SKM-1 treated with dmso at 0.1 percent for 144 hours (cell line): ENCODE measurements around the gene CEMIP.
A peak's percentile ranks its signal among the peaks of the same experiment; 100 is the strongest.

ENCODE experiments used
- DNase-seq: peaks from one replicate; lab custom pipeline; 2025; ENCODE audit not compliant: unreplicated experiment; lab: John Stamatoyannopoulos, UW

CEMIP gene

DNA sequence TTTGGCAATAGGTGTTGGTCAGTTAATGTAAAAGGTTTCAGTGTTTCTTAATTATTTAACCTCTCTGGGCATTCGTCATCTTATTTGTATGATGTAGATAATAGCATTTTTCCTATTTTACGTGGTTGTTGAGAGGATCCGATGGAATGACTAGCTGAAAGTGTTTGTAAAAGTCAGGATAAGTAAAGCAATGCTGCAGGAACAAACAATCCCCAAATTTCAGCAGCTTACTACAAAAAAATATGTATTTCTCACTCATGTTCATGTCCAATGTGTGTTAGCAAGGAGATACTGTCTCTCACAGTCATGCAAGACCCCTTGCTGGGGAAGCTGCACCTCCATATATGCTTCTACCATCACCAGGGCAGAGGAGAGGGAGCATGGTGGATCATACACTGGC lies 38.7 kb downstream of the CEMIP start:
- DNase-seq: no peak

DNA sequence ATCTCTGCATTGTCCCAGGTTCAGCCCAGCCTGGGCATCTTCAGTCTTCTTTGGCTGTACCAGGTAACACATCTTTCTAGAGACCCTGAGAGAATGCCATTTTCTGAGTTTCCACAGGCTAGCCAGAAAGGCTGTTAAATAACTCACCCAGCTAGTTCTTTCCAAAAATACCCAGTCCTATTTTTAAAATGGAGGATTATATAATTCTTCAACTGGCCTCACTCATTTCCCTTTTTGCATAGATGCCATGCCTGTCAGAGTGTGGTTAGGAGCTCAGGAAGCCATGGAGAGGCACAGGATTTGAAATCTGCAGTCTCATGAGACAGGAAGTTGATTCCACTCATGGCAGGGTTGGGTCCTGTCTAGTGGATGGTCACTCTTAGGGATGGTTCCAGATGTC lies 39.8 kb downstream of the CEMIP start:
- peak; percentile 3 for DNase-seq

DNA sequence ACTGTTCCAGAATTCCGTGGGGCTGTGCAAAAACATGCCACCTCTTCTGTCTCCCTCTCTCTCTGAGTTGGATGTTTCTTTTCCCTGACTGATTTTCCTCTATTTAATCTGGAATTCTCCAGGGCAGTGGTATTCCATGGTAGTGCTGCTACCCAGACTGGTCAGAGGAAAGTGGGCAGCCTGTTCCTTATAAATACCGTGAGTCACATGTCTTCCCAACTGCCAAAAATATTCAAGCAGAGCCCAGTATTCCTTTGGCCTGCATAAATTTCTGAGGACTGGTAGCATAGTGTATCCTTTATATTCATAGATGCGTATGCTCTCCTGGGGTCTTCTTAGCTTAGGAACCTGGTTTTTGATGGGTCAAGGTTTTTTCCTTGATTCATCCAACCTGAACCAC lies 40.9 kb downstream of the CEMIP start:
- no peak for DNase-seq

DNA sequence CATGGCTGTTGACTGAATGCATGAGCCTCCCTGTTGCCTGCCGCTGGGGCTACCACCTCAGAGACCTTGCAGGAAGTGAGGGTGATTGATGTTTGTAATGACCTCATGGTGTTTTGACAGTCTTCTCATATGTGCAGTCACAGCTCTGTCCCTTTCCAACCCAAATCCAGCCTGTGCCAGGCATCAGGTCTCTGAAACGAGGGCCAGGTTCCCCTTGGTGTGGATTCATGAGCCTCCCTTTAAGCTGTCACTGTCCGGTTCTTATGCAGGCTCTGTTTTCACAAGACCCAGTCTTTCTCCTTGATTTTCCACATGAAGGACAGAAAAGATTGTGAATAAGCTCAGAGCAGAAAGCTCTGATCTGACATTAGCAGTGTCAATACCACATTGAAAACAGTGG lies 43.1 kb downstream of the CEMIP start:
- DNase-seq: no peak

DNA sequence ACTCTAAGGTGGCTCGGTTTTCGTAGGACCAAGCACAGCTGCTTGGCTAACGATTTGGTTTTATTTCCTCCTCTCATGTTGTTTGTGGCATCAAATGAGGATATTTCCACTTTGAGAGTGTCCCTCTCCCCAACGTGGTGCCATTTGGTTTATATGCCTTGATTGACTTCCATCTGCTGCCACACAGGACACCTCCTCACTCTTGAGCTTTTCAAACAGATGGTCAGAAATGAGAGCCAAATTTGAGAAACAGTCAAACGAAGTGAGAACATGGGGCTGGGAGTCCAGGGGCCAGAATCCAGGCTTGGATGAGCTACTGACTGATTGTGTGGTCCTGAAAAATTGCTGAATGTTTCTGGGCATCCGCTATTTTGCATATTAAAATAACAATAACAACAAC lies 43.5 kb downstream of the CEMIP start:
- DNase-seq: no peak

DNA sequence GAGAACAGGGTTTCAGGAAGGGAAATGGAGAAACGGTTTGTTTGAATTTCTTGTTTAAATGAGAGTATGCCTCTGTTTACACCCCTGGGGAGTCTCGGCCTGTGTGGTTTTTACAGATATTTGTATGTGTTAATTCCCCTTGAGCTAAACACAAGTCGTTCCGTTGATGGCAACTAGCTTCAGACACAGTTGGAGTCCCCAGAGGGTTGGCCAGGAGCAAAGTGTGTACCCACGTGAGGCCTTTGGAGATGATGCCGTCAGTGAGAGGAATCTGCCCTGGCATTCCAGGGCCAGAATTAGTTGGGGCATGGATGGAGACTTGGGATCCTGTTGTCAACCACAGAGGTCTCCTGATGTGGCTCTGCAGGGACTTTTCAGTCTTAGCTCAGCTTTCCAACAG lies 44.0 kb downstream of the CEMIP start:
- no peak for DNase-seq

DNA sequence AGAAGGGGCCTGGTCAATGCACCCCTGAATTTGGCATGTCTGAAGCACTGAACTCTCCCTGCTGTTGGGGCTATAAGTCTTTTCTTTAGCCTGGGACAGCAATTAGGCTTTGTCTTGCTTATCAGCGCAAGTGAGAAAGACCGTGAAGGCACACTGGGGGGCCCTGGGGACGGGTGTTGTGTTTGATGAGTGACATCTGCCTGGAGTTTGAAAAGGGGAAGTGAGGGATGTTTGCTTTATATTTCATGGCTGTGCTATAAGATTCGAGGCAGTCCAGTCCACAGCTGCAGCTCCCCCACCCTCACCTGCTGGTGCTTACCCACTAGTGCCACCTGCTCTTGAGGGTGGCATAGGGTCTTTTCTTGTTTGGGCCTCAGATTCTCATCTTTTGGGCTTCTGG lies 44.8 kb downstream of the CEMIP start:
- DNase-seq: no peak

DNA sequence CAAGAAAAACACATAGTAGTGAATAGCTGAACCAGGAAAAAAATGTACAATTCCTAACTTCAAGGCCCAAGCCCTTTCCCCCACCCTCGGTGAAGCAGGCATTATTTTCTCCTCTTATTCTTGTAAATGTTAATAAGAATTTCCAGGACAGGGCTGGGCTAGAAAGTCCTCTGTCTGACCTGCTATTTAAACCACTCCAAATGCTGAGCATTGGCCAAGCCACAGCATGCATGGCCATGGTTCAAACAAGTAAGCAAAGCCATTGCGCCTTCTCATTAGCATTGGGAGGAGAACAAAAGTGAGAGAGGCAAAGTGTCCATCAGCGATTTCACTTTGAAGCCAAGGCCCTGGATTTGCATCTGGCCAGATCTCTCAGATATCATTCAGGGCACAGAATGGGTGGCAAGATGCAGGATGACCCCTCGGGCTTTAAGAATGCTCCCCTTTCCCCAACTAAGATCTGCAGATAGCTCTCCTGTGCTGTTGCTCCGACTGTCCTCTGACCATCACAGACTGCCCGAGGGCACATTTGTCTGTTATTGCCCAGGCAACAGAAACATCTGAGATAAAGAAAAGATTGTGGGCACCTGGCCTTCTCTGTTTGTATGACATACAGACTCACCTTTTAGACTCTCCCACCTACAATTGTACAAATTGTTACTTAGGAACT lies 46.3 kb downstream of the CEMIP start:
- DNase-seq: no peak

DNA sequence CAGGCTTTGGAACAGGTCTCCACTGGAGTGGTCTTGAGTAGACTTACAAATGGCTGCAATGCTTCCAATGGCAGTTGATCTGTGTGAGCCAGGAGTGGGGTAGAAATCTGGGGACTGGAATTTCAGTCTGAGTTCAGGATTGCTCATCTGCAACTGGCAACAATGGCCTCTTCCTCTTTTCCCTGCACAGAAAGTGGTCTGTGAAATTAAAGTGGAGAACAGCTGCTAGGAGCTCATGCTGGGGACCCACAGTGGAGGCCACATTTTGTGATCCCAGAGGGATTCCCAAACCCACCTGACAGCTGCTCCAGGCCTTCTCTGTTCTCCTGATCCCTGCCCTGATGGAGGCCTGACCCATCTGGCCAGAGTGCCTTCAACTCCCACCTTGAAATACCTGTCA lies 49.6 kb downstream of the CEMIP start:
- DNase-seq: no peak

DNA sequence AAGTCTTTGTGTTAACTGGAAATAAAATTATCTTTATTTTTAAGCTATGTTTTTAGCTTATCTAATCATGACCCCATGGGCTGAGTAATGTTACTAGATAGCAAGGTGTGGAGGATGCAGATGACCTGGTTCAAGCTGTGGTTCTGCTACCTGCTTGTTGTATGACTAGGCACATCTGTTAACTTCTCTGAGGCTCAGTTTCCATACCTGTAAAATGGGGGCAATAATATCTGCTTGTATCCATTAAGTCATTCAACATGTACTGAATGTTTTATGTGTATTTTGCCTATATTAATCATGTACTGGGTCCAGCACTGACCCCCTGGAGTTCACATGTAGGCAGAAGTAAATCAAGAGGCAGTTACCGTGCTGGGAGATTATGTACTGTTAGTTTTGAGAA lies 51.5 kb downstream of the CEMIP start:
- DNase-seq: no peak

DNA sequence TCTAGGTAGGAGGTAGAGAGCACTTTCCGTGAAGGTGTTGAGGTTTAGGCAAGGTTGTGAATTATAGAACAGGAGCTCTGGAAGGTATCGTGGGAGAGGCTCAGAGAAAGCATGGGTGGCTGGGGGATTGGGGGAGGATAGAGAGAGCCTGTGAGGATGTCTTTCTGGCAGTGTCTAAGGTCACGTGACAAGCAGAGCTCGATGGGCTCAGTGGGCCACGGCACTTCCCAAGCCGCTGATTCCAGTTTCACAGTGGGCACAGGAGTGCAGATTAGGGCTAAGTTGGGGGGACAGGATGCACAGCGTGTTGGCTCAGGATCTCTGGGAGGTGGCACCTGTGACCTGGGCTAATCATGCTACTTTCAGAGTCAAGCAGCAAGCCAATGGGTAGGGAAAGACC lies 52.0 kb downstream of the CEMIP start:
- DNase-seq: no peak

DNA sequence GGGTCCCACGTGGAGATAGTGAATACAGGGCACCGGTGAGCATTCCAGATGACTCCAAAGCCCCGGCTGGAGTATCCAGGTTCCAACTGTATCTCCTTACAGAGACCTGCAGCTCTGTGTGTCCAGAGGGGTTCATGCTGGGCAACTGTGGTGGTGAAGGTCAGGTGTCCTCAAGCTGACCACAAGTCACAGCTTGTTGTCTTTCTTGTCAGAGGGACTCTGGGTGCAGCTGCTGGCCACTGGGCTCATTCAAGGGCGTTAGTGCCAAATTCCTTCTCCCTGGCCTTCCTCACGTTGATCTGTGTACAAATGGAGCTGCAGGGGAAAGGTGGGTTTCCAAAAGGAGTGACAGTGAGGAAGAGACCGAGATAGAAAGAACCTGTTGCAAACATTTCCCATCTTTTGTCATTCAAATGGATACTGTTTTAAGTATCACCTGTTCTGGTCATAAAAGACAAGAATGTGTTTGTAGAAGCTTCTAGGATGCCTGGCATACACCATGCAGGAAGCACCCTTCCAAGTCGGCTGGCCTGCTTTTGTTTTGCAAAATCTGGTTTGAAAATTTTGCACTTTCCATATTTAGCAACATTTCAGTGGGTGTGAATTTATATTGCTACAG lies 52.5 kb downstream of the CEMIP start:
- no peak for DNase-seq

DNA sequence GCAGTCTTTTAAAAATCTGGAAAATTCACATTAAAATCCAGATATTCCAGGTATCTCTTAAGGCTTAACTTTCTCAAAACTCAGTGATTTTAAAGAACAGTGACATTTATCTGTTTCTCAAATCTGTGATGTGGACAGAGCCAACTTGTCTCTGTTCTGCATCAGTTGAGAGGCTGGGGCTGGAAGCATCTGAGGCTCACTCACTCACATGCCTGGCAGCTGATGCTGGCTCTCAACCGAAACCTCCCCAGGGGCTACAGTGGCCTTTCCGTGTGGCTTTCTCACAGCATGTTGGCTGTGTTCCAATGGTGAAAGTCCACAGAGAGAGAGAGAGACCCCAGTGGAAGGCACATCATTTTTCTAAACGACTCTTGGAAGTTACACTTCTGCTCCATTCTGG lies 53.5 kb downstream of the CEMIP start:
- DNase-seq: no peak

DNA sequence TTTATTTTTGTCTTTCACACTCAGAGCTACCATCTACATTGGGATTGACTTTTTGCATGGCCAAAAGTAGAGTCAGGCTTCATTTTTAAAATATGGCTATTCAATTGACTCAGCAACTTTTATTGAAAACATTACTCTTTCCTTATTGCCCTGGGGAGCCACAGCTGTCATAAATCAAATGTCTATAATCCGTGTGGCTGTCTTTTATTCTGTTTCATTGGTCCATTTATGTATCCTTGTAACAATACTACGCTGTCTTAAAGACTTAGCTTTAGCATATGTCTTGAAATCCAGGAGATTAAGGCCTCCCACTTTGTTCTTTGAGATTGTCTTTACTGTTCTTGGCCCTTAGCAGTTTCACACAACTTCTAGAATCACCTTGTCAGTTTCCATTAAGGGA lies 55.2 kb downstream of the CEMIP start:
- DNase-seq: no peak

DNA sequence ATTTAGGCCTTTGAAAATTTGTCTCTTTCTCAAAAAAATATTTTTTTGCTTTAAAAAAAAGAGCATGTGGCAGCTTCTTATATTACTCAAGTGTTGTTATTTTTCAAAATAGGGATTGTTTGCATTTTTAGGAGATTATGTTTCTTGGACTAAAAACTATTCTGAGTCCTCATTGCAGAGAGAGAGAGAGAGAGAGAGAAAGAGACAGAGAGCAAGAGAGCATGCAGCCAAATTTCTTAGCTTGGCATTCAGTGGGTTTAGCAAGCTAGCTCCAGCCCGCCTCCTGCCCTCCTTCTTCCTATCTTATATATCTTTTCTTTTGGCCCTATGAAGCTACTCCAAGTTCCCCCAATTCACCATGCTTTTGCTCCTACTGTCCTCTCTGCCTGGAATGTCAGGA lies 55.7 kb downstream of the CEMIP start:
- no peak for DNase-seq

DNA sequence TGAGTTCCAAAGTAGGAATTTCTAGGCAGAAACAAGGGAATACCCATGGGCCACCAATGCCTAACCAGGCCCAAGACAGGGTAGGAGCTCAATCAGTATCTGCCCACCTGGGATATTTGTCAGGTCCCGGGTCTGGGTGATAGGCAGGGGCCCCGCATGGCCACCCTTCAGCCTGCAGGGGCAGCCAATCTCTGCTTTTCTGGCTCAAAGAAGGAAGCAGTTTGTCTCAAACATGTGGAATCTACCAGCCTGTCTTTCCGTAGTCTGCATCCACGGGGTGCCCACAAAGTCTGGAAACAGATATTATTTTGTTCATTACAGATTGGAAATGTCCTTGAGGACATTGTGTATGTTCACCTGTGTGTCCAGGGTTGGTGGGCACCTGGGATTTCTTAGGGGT lies 56.2 kb downstream of the CEMIP start:
- DNase-seq: no peak

DNA sequence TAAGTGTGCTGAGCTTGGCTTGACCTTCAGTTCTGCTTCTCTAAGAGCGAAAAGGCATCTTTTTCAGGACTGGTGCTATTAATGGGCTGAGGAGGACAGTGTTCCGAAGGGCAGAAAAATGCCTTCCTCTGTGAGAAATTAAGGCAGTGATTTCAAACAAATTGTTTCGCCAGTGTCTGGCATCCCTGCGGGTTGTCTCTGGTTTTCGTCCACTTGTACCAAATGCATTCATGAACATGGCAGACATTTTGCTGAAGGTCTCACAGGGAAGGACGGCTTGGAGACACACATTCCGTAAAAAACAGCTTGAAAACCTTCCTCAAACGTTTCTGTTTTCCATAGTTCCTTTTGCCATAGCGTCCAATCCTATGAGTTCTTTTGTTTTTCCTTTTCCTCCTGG lies 57.1 kb downstream of the CEMIP start:
- DNase-seq: no peak

DNA sequence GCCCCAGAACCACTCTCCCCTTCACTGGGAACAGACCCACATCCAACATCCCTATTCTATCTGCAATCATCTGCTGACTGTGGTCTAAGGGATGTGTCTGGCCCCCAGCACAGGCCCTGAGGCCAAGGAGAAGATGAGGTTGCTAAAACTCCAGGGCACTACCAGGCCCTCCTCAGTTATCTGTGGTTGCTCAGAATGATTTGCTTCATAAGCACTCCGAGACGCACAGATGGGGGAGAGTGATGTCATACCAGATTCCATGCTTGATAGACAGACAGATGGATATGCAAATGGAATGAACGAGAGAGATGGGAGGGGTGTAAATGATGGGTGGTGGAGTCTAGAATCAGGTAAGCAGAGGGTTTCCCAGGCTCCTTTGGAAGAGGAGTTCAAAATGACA lies 57.8 kb downstream of the CEMIP start:
- DNase-seq: no peak

DNA sequence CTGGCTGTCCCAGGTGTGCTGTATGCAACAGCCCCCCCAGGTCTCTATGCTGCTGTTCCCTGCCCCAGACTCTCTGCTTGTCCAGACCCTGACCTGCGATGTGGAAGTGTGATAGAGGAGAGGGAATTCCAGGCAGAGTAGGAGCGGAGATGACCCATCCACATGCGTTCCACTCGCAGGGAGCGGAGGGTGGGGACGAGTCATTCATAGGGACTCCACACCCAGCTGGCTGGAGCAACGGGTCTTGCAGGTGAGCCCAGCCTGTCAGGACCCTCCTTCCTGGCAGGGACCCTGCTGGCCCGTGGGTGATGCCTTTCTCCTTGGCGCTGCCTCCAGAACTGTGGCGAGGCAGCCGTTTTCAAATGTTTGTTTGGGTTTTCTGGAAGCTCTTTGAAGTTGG lies 58.8 kb downstream of the CEMIP start:
- DNase-seq: no peak

DNA sequence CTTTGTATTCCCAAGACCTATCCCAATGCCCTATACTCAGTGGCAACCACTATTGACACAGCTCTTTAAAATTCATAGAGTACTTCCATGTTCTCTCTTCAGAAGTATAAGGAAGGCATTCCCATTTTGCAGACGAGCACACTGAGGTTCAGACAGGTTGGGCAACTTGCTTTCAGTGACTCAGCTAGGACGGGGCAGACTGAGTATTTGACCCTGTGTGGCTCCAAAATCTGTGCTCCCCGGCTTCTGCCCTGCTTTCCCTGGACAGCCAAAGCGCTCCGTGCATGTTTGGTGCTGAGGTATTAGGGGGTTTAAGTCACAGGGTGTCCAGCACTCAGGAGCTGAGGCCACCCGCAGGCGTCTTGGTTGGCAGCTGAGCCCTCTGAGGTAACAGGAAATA lies 59.5 kb downstream of the CEMIP start:
- no peak for DNase-seq

DNA sequence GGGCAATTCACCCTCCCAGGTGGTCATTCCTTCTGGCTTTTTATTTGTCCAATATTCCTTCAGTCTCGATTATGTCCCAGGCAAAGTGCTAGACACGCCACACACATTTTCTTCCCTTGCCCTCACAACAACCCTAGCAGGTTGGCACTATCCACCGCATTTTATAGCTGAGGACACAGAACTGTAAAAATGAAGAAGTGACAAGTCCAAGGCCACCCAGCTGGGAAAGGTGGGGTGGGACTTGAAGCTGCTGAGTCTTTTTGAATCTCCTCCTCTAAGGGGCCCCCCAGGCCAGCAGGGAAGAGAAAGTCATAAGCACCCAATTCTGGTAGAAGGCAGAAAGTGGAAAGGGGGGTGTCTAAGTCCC lies 60.6 kb downstream of the CEMIP start:
- no peak for DNase-seq

DNA sequence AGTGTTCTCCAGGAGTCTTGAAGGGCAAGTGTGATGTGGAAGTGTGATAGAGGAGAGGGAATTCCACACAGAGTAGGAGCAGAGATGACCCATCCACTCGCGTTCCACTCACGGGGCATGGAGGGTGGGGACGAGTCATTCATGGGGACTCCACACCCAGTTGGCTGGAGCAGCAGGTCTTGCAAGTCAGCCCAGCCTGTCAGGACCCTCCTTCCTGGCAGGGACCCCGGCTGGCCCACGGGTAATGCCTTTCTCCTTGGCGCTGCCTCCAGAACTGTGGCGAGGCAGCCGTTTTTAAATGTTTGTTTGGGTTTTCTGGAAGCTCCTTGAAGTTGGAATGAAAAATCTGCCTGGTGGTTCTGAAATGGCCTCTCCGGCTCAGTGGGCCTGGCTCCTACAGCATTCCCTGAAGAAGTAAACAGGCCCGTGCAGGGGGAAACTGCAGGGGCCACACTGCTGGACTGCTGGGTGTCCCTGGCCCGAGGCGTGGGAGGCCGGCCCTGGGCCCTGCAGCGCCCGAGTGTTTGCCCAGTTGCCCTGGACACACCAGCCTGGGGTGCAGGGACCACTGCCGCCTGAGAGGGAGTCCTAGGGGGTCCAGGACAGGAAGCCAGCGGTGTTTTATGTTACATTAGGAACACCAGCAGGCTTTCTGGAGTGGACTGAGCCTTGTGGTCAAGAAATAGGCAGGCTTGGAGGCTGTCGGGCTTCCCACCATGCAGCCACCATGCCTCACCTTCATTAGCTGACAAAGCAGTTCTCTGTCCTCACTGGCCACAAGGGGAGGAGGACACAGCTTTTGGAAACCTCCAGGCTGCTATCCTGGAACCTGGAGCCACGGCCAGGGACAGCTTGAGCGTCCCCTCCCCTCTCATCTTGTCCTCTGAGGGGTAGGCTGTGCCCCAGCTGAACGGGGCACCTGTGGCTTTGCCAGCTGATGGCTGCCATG lies 61.3 kb downstream of the CEMIP start:
- no peak for DNase-seq
